HT1080 (cell line): ENCODE results near the gene RNF13. TPM values are rescaled to one million over a fixed set of nuclear protein-coding genes. Genes with fewer than 3 reads are reported as not detected.
A peak's percentile ranks its signal among the peaks of the same experiment; 100 is the strongest.

Source experiments
- DNase-seq: peaks from one replicate; pipeline ENCODE4 v3.0.0-alpha.2; 2015; ENCODE audit warnings: low read depth
- small RNA-seq: library from RNA; depleted of rRNA; stranded (forward); fragments of <200 nt; gene quantifications from one replicate; pipeline ENCODE3, GENCODE V24; 2014
- total RNA-seq: library from RNA; depleted of rRNA; stranded (reverse); fragments of >200 nt; shearing (Covaris generic); gene quantifications from 2 replicates; pipeline ENCODE4 v1.2.3, GENCODE V29; 2014; rRNA removed

The RNF13 gene
- total RNA-seq, 1 experiment from 2014 or later = 47.5 TPM

DNA sequence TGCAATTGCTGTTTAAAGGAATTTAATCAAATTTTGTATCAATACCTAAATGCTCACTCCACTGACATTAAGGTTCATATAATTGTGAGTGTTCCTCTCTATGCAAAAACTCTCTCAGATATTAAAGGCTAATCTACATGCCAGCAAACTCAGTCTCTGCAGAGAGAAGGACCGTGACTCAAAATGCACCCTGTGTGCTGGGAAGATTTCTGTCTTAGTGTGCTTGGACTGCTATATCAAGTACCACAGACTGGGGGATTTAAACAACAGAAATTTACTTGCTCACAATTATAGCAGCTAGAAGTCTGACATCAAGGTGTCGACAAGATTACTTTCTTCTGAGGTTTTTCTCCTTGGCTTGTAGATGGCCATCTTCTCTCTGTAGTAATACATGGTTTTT, 176.3 kb downstream of the RNF13 start:
- no peak for DNase-seq

GRCh38 chr3:149990423-149990948, 177.5 kb downstream of the RNF13 start:
- no peak for DNase-seq

GRCh38 chr3:149992416-149993058, 179.5 kb downstream of the RNF13 start:
- no peak for DNase-seq

- DNase-seq = no peak
These were observed 185.9 kb downstream of the RNF13 start for GRCh38 chr3:149998946-149999345.

- no peak for DNase-seq
These were observed 186.4 kb downstream of the RNF13 start for GRCh38 chr3:149999421-149999820.

DNA sequence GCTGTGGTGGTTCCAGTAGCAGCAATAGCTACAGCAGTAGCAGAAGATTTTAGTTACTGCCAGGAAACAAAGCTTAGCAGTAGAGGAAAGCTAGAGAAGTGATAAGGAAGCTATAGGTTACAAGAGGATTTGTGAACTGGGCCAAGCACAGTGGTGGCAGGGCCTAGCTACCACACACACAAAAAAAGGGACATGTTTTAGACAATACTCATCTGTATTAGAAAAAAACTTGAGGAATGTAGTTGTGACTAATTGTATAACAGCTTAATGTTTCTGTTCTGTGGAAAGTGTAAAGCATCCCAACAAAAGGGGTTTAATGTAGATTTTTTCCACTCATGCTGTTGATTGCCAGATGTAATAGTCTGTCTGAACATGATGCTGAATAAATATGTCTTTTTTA, 187.6 kb downstream of the RNF13 start:
- DNase-seq = peak; percentile 7

DNA sequence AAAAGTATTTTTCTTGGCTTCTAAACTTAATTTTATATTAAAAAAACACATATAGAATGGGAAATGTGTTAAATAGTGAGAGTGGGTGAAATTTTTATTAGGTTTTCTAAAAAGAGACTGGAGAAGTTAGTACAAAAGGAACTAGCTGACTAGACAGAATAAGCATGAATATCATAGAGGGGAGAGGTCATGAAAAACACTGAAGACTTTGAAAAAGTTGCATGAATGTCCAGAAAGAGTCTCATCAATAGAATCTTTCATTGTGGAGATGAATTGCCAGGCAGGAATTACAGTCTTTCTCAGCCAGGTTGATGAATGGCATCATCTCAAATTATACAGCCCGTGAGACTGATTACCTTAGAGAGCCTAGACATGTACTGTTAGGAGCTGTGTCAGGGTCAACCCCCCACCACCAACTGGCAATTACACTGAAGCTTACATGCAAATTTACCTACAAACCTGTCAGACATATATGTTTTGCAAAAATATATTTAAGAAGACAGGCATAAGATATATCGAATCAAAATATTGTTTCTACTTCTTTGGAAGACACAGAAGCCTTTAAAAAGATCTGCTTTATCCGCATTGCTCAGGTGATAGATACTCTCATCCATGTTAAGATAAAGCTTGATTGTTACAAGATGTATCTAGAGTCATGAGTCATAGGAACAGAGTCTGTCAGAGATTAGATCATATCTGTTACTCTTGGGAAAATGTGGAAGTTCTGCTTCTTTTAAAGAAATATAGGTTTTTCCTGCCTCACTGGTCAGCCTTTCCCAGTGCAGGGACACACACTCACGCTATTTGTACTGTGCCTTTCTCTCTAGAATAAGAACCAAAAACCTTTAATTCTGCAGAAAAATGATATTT, 192.5 kb downstream of the RNF13 start:
- DNase-seq = peak; percentile 80

DNA sequence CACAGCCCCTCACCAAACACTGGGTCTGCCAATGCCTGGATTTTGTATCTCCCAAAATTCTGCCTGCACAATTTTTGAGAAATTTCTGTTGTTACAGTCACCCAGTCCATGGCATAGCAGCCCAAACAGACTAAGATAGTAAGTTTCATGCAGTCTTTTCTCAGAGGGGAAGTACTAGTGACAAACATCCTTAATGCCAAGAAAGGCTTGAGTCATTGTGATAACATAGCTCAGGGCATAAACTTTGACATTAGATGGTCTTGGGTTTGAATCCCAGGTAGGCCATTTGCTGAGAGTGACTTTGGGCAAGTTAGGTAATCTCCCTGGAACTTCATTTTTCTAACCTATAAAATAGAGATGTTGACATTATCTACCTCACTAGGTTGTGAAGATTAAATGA, 193.8 kb downstream of the RNF13 start:
- peak; percentile 46 for DNase-seq

Small RNAs within 50 kb of the gene (small RNA-seq; reads per million reads assigned to genes)
- gene RNU6-507P (not detected), gene RNU6-720P (not detected)

Other genes with a start within 250 kb of the RNF13 start
- gene WWTR1, start 155.2 kb upstream of the RNF13 start, total RNA-seq = 68.3 and 116 TPM in 2 replicates
- 50.0 and 50.9 TPM in 2 replicates for gene COMMD2, start 60.7 kb upstream of the RNF13 start, total RNA-seq
- not detected in 2 replicates for gene ANKUB1, start 20.7 kb upstream of the RNF13 start, total RNA-seq
- gene PFN2, start 157.7 kb downstream of the RNF13 start, total RNA-seq = 226 and 261 TPM in 2 replicates